Activated CD4-positive, alpha-beta T cell treated with anti-CD3 and anti-CD28 coated beads for 36 hours (primary cell): ENCODE data around the gene CAMK1. TPM values are rescaled to one million over a fixed set of nuclear protein-coding genes. Genes with fewer than 3 reads are reported as not detected.
A peak's percentile ranks its signal among the peaks of the same experiment; 100 is the strongest.

ENCODE experiments used
- ATAC-seq: fragments of 200-7000 bp; cut with Tn5 transposase; one replicate; pipeline ENCODE4 v1.10.0; 2021; ENCODE audit warnings: mild to moderate bottlenecking, moderate library complexity
- CTCF ChIA-PET: fragments of 350-600 bp; sonication (Branson Sonifier 250); formaldehyde crosslinking; loops from one replicate; lab custom pipeline; 2021; ENCODE audit warnings: antibody characterized with exemption; lab: Charles Lee
- POLR2A ChIA-PET: fragments of 350-600 bp; sonication (Branson Sonifier 250); formaldehyde crosslinking; loops from one replicate; lab custom pipeline; 2021; ENCODE audit warnings: antibody characterized with exemption, inconsistent platforms; lab: Charles Lee
- DNase-seq: peaks from one replicate; pipeline ENCODE4 v3.0.0-alpha.2; 2020
- H3K27ac Mint-ChIP-seq: one replicate; pipeline ENCODE4 v1.8.0; 2021; ENCODE audit warnings: mixed read lengths
- H3K27me3 Mint-ChIP-seq: one replicate; pipeline ENCODE4 v1.8.0; 2021; ENCODE audit warnings: mixed read lengths
- H3K36me3 Mint-ChIP-seq: one replicate; pipeline ENCODE4 v1.8.0; 2021; ENCODE audit warnings: low read depth, mixed read lengths
- H3K4me1 Mint-ChIP-seq: one replicate; pipeline ENCODE4 v1.8.0; 2021; ENCODE audit warnings: mixed read lengths
- H3K4me3 Mint-ChIP-seq: one replicate; pipeline ENCODE4 v1.8.0; 2021; ENCODE audit warnings: mild to moderate bottlenecking, moderate library complexity, mixed read lengths
- H3K9me3 Mint-ChIP-seq: one replicate; pipeline ENCODE4 v1.8.0; 2021; ENCODE audit warnings: low read depth, mixed read lengths
- intact Hi-C, 2 experiments: fragments of 100-400 bp; cut with DNase I in 1 of 2; cut with micrococcal nuclease in 1 of 2; formaldehyde crosslinking; loops; one replicate each; pipeline versions ENCODE4 v1.14.2 to v1.15.1; 2022 to 2024; cut with DNase I, micrococcal nuclease
- total RNA-seq, 2 experiments: library from RNA; stranded (reverse); gene quantifications; one replicate each; pipeline ENCODE4 v1.2.3, GENCODE V29; 2021

CAMK1 gene
- total RNA-seq, 2 experiments from 2014 or later: 48.4 to 53.1 TPM

DNA sequence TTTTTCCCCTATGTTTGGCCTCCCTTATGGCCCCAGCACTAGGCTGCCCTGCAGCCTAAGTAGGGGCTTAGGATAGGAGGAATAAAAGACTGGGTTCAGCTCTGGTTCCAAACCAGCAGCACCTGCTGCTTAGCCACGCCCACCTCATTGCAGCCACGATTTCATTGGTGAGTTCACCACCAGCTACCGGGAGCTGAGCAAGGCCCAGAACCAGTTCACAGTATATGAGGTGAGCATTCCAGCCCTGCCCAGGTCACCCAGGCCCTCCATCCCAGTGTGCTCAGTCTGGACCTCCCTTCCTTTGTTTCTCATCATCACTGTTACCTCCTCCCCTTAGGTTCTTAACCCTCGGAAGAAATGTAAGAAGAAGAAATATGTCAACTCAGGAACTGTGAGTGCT, 54.6 kb downstream of the CAMK1 start:
- intact Hi-C loops: no loop called here
- ATAC-seq: no peak
- CTCF ChIA-PET: interaction anchor here (0.5 to 2.3 kb wide), 4 partner anchors 12 to 78 kb away, joined by 3 to 15 read pairs (median 4); partner anchors contain the start of gene ARPC4

DNA sequence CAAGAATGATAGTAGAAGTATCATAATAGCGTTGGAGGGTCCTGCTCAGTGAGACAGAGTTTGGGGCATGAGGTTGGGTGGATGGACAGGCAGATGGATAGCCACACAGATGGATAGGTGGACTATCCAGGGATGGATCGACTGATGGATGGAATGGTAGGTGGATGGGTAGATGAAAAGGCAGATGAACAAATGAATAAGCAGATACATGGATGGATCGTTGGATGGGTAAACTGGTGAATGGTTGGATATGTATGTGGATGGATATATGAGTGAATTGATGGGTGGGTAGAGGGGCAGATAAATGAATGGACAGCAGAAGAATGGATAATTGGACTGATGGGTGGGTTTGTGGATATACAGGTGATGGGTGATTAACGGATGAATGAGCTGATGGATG, 56.6 kb downstream of the CAMK1 start:
- no peak overlapping the region for H3K27ac Mint-ChIP-seq
- H3K4me1 Mint-ChIP-seq: peaks cover 10% of the 10 kb centered on the region
- DNase-seq (no peak), ATAC-seq (no peak)
- no peaks in the 10 kb centered on the region for H3K36me3 Mint-ChIP-seq
- CTCF ChIA-PET: interaction anchor here (0.7 kb wide), 1 partner anchor 15 kb away, joined by 3 read pairs; no protein-coding TSS in a partner anchor
- H3K27me3 Mint-ChIP-seq: peaks cover 2% of the 10 kb centered on the region
- POLR2A ChIA-PET: no interaction called here
- intact Hi-C loops: no loop called here
- no peak overlapping the region for H3K4me3 Mint-ChIP-seq
- no peaks in the 10 kb centered on the region for H3K9me3 Mint-ChIP-seq

More for the DNA sequence above, 54.6 kb downstream of the CAMK1 start:
- Mint-ChIP-seq H3K4me3 (no peak overlapping the region), H3K27ac (no peak overlapping the region), H3K4me1 (peaks cover 11% of the 10 kb centered on the region), H3K36me3 (no peaks in the 10 kb centered on the region), H3K9me3 (no peaks in the 10 kb centered on the region), H3K27me3 (peaks cover 2% of the 10 kb centered on the region)
- peak; percentile 30 for DNase-seq
- POLR2A ChIA-PET: no interaction called here

DNA sequence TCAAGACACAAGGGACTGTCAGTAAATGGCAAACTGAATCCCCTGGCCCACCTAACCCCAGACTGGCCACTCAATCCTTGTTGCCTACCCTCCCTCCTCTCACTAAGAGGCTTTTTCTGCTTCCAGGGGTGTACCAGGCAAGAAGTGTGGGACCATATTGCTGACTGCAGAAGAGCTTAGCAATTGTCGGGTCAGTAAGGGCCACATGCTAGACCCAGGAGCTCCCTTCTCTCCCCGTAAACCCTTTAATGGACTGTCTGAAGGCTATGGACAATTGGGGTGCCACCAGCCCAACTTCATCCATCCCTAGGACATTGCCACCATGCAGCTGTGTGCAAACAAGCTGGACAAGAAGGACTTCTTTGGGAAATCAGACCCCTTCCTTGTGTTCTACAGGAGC, 57.3 kb downstream of the CAMK1 start:
- intact Hi-C loops: no loop called here
- H3K4me1 Mint-ChIP-seq: peaks cover 3% of the 10 kb centered on the region
- H3K4me3 Mint-ChIP-seq: no peak overlapping the region
- H3K27me3 Mint-ChIP-seq: peaks cover 2% of the 10 kb centered on the region
- no peaks in the 10 kb centered on the region for H3K36me3 Mint-ChIP-seq
- ChIA-PET POLR2A (no interaction called here), CTCF (interaction anchor here (0.7 to 1.0 kb wide), 3 partner anchors 14 to 36 kb away, joined by 3 read pairs; no protein-coding TSS in a partner anchor)
- no peak for ATAC-seq
- no peak for DNase-seq
- H3K27ac Mint-ChIP-seq: no peak overlapping the region
- H3K9me3 Mint-ChIP-seq: no peaks in the 10 kb centered on the region

DNA sequence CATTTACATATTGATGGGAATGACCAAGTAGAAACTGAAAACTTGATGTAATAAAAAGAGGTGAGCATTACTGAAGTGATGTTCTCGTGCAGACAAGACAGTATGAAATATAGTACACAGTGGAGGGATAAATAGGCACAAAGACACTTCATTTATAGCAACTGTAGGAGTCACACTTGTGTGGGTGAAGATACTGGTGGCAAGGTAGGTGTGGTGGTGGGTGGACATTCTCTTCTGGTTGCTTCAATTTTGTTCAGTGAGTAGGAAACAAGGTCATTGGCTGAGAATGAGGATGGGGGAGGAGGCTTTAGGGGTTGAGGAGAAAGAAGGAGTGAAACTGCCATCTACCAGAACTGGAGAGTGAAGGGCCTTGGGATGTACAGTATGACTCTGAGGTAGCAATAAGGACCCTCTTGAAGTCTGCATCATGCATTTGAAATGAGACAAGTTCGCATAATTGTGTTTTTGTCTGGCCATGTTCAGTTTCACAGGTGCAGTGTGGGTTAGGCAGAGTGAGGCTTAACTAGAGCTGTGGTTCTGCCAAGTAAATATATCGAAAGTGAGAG, 59.5 kb downstream of the CAMK1 start:
- intact Hi-C loops: no loop called here
- H3K4me3 Mint-ChIP-seq: no peak overlapping the region
- POLR2A ChIA-PET: no interaction called here

More for the DNA sequence above, 59.5 kb downstream of the CAMK1 start:
- DNase-seq (no peak), ATAC-seq (peak; percentile 65)
- no peaks in the 10 kb centered on the region for H3K9me3 Mint-ChIP-seq
- peaks cover 7% of the 10 kb centered on the region for H3K27me3 Mint-ChIP-seq
- peaks cover 3% of the 10 kb centered on the region for H3K4me1 Mint-ChIP-seq
- no peak overlapping the region for H3K27ac Mint-ChIP-seq
- H3K36me3 Mint-ChIP-seq: no peaks in the 10 kb centered on the region
- CTCF ChIA-PET: no interaction called here

Other genes starting within 250 kb of the CAMK1 start
- gene LHFPL4, start 216.1 kb downstream of the CAMK1 start, total RNA-seq: not detected
- 10 to 100 TPM; 26.6 to 34.4 TPM for gene MTMR14, start 120.4 kb downstream of the CAMK1 start, total RNA-seq
- gene CPNE9, start 66.1 kb downstream of the CAMK1 start, total RNA-seq: under 1 TPM; 0.14 to 0.30 TPM
- 10 to 100 TPM; 23.3 to 25.9 TPM for gene BRPF1, start 38.2 kb downstream of the CAMK1 start, total RNA-seq
- 10 to 100 TPM; 36.4 to 61.6 TPM for gene OGG1, start 20.0 kb downstream of the CAMK1 start, total RNA-seq
- gene TADA3, start 22.5 kb upstream of the CAMK1 start, total RNA-seq: 10 to 100 TPM; 80.7 to 96.4 TPM
- gene ARPC4, start 23.1 kb upstream of the CAMK1 start, total RNA-seq: 100 to 1,000 TPM; 164 to 231 TPM
- gene TTLL3, start 40.3 kb upstream of the CAMK1 start, total RNA-seq: 10 to 100 TPM; 47.5 to 49.8 TPM
- gene RPUSD3, start 74.1 kb upstream of the CAMK1 start, total RNA-seq: 10 to 100 TPM; 79.2 to 81.5 TPM
- not detected for gene CIDEC, start 110.3 kb upstream of the CAMK1 start, total RNA-seq
- 10 to 100 TPM; 27.1 to 33.0 TPM for gene JAGN1, start 120.7 kb upstream of the CAMK1 start, total RNA-seq
- 1 to 10 TPM; 2.3 to 3.1 TPM for gene IL17RE, start 132.9 kb upstream of the CAMK1 start, total RNA-seq
- gene IL17RC, start 147.2 kb upstream of the CAMK1 start, total RNA-seq: under 1 TPM; 0.25 to 0.50 TPM
- 10 to 100 TPM; 12.6 to 14.7 TPM for gene CRELD1, start 163.9 kb upstream of the CAMK1 start, total RNA-seq
- gene PRRT3, start 182.5 kb upstream of the CAMK1 start, total RNA-seq: 1 to 10 TPM; 8.1 to 9.7 TPM
- 10 to 100 TPM; 37.2 to 38.4 TPM for gene EMC3, start 216.9 kb upstream of the CAMK1 start, total RNA-seq